ENCODE data around the gene B4GAT1. TPM values are rescaled to one million over a fixed set of nuclear protein-coding genes. Genes with fewer than 3 reads are reported as not detected.

The B4GAT1 gene
- total and polyA plus RNA-seq, 2 of the 13 experiments (the other 11 are each of a cell fraction or from before 2014, with no cell fraction given) = 40.4 to 109 TPM

GRCh38 chr11:66318600-66318970, 28.8 kb downstream of the B4GAT1 start:
- H3K27me3 ChIP-seq (ENCODE audit: control insufficient read depth in 1 of 2, insufficient read depth in 2 of 2, low read length in 2 of 2) = 0 out of 5 replicates have a peak, but pooled peaks cover 0 to 7% of the 10 kb centered on the region in 2 experiments
- intact Hi-C loops (cut with micrococcal nuclease; ENCODE audit: unreplicated experiment) = loop anchor here (10.0 kb wide), 1 partner anchor 66 kb away; no protein-coding TSS in a partner anchor
- no peaks in the 10 kb centered on the region for H3K79me2 ChIP-seq (ENCODE audit: insufficient read depth, low read length)
- BruUV-seq (replicated peaks) = no TSS peak
- ChIA-PET POLR2A (interaction anchor here (1.0 to 3.7 kb wide), 7 partner anchors 8 to 51 kb away, joined by 3 to 28 read pairs (median 6); partner anchors contain the start of genes B4GAT1, RIN1 and YIF1A), CTCF (ENCODE audit: low intra/inter-chr PET ratio, low total read pairs) (no interaction called here)
- H4K20me1 ChIP-seq (ENCODE audit: insufficient read depth, low read length) = no peaks in the 10 kb centered on the region
- DNase-seq (ENCODE audit: low spot score) = no peak
- no peak overlapping the region for H3K4me3 ChIP-seq (replicated peaks in 1 of 3; ENCODE audit: insufficient read depth in 1 of 3, low read depth in 2 of 3, low read length in 3 of 3)
- no peak for ATAC-seq
- in situ Hi-C loops (cut with HindIII; ENCODE audit: extremely low pct_ligation_motif_present, low pct_unique_long_range_greater_than_20kb) = no loop called here
- H3K4me2 ChIP-seq (ENCODE audit: low read depth, low read length) = peak overlapping the region; percentile 78
- WGBS (ENCODE audit: low lambda C conversion rate) = 17% methylated on average over 3 of the region's 3 CpGs
- no peak overlapping the region for H3K9ac ChIP-seq (ENCODE audit: insufficient read depth, low read depth, low read length)
- FAIRE-seq = no peak
- no peak for TF ChIP-seq ZNF607 (CRISPR knock-in tag; IDR thresholded peaks at IDR 0.05; ENCODE audit: borderline replicate concordance)
- no peak for TF ChIP-seq ZSCAN25 (CRISPR knock-in tag; IDR thresholded peaks at IDR 0.05)
- TF ChIP-seq, protein P1, sequence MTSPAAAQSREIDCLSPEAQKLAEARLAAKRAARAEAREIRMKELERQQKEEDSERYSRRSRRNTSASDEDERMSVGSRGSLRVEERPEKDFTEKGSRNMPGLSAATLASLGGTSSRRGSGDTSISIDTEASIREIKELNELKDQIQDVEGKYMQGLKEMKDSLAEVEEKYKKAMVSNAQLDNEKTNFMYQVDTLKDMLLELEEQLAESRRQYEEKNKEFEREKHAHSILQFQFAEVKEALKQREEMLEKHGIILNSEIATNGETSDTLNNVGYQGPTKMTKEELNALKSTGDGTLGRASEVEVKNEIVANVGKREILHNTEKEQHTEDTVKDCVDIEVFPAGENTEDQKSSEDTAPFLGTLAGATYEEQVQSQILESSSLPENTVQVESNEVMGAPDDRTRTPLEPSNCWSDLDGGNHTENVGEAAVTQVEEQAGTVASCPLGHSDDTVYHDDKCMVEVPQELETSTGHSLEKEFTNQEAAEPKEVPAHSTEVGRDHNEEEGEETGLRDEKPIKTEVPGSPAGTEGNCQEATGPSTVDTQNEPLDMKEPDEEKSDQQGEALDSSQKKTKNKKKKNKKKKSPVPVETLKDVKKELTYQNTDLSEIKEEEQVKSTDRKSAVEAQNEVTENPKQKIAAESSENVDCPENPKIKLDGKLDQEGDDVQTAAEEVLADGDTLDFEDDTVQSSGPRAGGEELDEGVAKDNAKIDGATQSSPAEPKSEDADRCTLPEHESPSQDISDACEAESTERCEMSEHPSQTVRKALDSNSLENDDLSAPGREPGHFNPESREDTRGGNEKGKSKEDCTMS (CRISPR knock-in tag; conservative IDR thresholded peaks at IDR 0.05) = no peak
- TF ChIP-seq SOX13 (IDR thresholded peaks at IDR 0.05) = no peak
- TF ChIP-seq SOX13 (CRISPR knock-in tag; conservative IDR thresholded peaks at IDR 0.05 in 1 of 2, IDR thresholded peaks at IDR 0.05 in 1 of 2) = no peak
- 0 out of 2 replicates have a peak, but pooled peaks have one; percentile 6 for TF ChIP-seq PPARG (CRISPR knock-in tag; conservative IDR thresholded peaks at IDR 0.05)
- TF ChIP-seq GFI1 (CRISPR knock-in tag; IDR thresholded peaks at IDR 0.05; ENCODE audit: borderline replicate concordance) = 0 out of 2 replicates have a peak, but pooled peaks have one; percentile 5
- no peak for TF ChIP-seq THYN1 (CRISPR knock-in tag; IDR thresholded peaks at IDR 0.05; ENCODE audit: borderline replicate concordance, low read depth)
- TF ChIP-seq POLR2AphosphoS2 (IDR thresholded peaks at IDR 0.05; ENCODE audit: low read depth, low read length) = no peak
- TF ChIP-seq ZNF724P (CRISPR knock-in tag; IDR thresholded peaks at IDR 0.05; ENCODE audit: borderline replicate concordance) = 0 out of 2 replicates have a peak, but pooled peaks have one; percentile 52
- H3K27ac ChIP-seq (ENCODE audit: extremely low read length, insufficient read depth, low read length) = no peak overlapping the region
- peaks cover 51% of the 10 kb centered on the region for H3K4me1 ChIP-seq (ENCODE audit: insufficient read depth, low read length)
- H3K36me3 ChIP-seq (replicated peaks in 1 of 2; ENCODE audit: control insufficient read depth in 1 of 2, insufficient read depth in 2 of 2, low read length in 2 of 2) = no peaks in the 10 kb centered on the region
- H3K9me3 ChIP-seq (ENCODE audit: low read length) = no peaks in the 10 kb centered on the region
- no peak overlapping the region for H2AFZ ChIP-seq (ENCODE audit: low read length)
